Renal cortex interstitium (tissue), 11 donors: Measurements from ENCODE around the gene TRIM29. TPM values are rescaled to one million over a fixed set of nuclear protein-coding genes. Genes with fewer than 3 reads are reported as not detected.
A peak's percentile ranks its signal among the peaks of the same experiment; 100 is the strongest.

Experiments used
- DNase-seq, 11 donors: peaks; one replicate each; pipeline ENCODE4 v3.0.0-alpha.2; 2013; ENCODE audit warnings: low read depth in 9 of 11, low spot score in 4 of 11; ENCODE audit errors: extremely low read depth in 1 of 11
- polyA plus RNA-seq, 3 donors: library from polyadenylated mRNA; unstranded; fragments of 120-200 nt; gene quantifications; one replicate each; pipeline ENCODE4 v1.2.1, GENCODE V29; 2013; ENCODE audit not compliant: insufficient read length in 3 of 3

TRIM29 gene
- polyA plus RNA-seq, 3 donors: 0.62 to 5.0 (median 2.0) TPM

DNA sequence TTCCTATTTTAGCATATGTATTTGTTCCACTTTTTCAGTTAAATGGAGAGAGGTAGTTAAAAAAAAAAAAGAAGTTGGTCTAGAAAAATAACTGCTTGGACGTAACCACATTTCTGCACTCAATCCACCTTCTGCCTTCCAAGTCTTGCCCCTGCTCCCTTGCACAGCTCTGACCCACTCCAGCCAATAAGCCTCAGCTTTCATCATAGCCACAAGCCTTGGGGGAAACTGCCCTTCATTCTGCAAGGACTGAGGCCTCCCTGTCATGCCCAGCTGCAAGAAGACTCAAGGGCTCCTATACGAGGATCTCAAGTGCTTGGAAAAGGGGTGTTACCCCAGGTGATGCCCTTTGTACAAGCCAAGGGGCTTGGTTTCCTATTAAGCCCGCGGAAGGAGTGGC is 37.0 kb upstream of the TRIM29 start:
- no peak for DNase-seq

- no peak for DNase-seq
Measured at GRCh38 chr11:120173807-120174206, 35.9 kb upstream of the TRIM29 start.

DNA sequence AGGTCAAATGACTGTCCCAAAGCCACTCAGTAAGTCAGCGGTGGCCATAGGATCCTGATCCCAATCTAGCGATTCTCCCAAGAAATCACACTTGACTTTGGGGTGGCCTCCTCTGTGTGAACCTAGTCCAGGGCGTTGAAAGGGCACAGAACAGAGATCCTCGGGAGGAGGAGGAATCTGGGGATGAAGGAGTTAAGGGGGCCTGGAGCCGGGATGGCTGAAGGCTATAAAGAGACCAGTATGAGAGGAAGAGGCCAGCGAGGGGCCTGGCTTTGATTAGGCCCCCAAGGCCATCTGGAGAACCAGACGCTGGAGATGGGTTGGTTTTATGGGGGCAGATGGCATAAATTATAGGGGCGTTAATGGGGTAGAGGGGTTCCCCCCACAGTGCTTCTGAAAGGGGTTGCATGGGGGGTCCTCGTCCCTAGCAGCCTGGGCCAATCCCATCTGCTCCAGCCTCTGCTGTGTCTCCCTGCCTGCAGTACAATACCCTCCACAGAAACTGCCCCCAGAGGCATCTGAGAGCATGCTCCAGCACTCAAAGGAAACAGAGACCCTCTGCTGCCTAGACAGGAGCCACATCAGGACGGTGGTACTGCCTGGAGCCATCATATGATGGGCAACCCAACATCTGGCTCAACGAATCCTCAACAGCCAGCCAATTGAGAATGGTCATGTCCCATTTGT is 35.2 kb upstream of the TRIM29 start:
- DNase-seq: no peak

DNA sequence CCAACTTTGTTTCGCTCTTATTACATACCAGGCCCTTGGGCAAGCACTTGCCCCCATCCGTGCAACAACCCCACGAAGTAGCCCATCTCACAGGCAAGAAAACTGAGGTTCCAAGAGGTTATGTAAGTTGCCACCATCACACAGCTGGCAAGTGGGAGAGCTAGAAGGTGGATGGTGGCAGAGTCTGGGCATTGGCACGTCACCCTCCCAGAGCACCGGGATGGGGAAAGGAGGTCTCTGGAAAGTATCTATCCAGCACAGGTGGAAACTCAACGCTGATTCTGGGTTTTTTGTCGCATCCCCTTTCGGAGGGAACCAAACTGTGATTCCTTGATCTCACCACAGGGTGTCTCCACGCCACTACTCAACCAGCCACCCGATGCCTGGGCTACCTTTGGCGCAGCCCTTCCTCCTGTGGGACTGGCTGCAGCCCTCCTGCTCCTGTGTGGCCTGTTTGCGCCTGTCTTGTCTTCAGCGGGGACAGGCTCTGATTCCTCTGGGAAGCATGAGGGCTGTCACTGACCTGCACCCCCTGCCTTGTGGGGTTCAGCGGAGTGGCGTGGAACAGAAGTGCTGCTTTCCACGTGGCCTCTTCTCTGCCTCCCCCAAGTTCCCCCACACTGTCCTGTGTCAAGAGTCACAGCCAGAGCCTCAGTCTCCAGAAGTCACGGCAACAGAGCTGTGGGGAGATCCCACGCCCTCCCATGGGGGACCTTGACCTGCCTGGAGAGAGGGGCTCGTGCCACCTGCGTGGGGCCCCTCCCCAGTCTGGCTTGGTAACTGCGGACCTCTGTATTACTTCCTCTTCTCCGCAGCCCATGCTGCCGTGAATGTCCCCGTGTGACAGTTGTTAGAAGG is 34.4 kb upstream of the TRIM29 start:
- DNase-seq: peak in 3 of 11 donors; percentile 60 to 69 (median 63)

- DNase-seq: no peak
Measured at GRCh38 chr11:120170741-120171261, 32.9 kb upstream of the TRIM29 start.

- DNase-seq: no peak
Measured at GRCh38 chr11:120169981-120170698, 32.2 kb upstream of the TRIM29 start.

DNA sequence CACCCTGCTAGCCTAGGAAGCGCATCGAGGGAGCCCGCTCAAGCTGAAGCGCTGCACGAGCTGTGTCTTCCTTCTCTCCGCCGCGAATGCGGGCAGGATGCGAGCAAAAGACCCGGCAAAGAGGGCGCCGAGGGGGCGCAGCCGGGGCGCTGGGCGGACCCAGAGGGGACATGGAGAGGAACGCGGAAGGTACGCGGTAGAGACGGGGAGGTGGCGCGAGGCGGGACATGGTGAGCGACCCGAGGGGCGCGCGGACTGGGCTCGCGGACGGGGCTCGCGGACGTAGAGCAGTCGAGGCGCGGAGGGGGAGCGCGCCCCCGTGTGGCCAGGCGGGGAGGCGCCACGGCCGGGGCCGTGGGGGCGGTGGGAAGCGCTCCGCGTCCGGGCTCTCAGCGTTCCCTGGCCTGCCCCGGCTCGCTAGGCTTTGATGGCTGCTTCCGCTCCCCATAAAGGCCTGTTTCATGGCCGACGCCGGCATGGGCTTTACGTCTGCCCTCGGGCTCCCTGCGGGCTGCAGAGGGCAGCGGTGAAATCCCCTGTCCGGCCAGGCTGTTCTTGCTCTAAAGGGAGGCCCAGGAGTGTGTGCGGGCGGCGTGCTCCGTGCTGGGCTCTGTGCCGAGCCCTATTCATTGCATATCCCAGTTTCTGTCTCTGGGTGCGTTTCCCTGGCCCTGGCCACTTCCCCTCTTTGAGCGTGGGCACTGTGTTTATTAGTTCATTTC is 31.2 kb upstream of the TRIM29 start:
- DNase-seq: peak in 6 of 11 donors; percentile 65 to 75 (median 69)

DNA sequence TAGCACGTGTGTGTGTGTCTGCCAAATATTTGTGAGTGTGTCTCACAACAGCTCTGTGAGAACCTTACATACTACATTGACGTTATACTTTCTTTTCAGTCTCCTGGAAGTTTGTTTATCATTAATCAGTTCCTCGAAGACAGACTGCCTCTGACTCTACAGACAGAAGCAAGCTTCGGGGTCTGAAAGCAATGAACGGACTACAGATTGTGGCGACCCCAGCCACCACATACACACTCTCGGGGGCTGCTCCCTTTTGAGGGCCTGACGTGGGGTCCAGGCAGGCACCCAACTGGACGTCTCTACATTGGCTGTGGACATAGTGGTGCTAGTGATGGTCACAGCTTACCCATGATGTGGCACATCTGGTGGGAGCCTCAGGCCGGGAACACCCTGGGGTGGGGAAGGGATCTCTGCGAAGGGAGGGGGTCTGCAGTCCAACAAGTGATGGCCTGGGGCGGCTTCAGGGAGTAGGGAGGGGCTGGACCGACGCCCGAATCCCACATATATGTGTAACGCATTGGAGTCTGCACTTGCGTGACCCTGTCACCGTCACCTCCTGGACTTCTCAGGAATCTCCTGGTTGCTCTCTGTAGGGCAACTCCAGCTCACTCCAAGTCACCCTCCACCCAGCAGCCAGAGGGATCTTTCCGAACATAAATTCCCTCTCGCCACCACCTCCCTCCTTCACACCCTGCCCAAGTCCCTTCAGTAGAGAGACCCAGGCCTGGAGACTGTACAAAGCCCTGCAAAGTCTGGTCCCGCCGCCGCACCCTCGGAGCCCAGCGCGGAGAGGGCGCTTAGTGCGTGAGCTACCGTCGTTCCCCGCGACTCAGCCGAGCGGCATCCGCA is 30.4 kb upstream of the TRIM29 start:
- DNase-seq: no peak

DNA sequence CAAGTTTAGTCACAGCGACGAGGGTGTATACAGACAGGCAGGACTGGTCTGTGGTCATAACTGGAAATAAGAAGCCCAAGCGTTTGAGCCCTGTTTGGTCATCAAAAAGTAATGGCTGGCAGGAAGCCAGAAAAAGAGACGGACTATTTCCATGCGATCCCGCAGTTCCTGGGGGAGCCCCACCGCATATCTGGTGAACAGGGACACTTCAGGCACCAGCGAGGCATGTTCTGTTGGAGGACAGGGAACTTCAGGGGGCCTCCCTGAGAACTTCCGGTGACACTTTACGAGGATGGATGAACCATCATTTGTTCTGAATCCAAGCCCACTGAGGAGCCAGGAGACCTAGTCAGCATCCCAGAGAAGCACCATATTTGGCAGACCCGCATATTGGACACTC is 29.7 kb upstream of the TRIM29 start:
- no peak for DNase-seq

DNA sequence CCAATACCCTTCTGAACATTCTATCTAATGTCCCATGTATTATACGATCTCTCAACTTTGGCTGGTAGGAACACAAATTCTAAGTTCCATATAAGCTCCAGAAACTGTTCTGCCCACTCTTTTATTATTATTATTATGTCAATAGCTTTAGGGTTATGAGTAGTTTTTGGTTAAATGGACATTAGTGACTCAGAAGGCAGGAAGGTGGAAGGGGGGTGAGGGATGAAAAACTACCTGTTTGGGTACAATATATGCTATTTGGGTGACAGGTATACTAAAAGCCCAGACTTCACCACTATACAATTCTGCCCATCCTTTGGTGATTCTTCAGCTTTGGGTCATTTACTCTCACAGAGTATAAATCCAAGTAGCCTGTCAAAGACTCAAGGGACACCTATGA is 22.5 kb upstream of the TRIM29 start:
- DNase-seq: no peak

DNA sequence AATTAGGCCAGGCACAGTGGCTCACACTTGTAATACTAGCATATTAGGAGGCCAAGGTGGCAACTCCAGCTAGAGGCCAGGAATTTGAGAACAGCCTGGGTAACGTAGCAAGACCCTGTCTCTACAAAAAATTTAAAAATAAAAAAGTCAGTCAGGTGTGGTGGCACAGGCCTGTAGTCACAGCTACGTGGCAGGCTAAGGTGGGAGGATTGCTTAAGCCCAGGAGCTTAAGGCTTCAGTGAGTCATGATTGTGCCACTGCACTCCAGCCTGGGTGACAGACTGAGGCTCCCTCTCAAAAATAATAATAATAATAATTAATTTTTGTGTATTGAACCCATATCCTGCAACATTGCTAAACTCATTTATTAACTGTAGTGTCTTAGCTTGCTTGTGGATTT is 15.3 kb upstream of the TRIM29 start:
- DNase-seq: no peak

GRCh38 chr11:120151536-120151935 is 13.6 kb upstream of the TRIM29 start:
- DNase-seq: no peak

DNA sequence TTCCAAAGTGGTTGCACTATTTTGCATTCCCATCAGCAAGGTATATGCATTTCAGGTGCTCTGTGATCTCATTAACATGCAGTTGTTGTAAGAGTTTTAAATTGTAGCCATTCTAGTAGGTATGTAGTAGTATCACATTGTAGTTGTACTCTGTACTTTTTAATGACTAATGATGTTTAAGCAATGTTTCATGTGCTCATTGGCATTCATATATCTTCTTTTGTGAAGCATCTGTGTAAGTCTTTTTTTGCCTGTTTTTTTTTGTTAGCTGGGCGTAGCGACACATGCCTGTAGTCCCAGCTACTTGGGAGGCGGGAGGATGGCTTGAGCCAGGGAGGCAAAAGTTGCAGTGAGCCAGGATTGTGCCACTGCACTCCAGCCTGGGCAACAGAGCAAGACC is 11.3 kb upstream of the TRIM29 start:
- DNase-seq: no peak

DNA sequence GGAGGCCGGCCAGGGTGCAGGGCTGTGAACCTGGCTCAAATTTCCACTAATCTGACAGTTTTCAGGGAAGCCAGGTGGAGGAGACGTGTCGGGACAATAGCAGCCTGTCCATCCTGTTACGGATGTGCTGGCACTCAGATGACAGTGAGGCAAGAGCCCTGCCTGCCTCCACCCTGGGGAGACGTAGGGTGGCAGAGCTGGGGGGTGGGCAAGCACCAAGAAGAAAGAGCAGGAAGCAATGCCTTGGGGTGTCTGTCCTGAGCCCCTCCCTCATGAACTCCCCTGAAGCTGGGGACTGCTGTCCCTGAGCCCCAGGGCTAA is 10.0 kb upstream of the TRIM29 start:
- DNase-seq: no peak

DNA sequence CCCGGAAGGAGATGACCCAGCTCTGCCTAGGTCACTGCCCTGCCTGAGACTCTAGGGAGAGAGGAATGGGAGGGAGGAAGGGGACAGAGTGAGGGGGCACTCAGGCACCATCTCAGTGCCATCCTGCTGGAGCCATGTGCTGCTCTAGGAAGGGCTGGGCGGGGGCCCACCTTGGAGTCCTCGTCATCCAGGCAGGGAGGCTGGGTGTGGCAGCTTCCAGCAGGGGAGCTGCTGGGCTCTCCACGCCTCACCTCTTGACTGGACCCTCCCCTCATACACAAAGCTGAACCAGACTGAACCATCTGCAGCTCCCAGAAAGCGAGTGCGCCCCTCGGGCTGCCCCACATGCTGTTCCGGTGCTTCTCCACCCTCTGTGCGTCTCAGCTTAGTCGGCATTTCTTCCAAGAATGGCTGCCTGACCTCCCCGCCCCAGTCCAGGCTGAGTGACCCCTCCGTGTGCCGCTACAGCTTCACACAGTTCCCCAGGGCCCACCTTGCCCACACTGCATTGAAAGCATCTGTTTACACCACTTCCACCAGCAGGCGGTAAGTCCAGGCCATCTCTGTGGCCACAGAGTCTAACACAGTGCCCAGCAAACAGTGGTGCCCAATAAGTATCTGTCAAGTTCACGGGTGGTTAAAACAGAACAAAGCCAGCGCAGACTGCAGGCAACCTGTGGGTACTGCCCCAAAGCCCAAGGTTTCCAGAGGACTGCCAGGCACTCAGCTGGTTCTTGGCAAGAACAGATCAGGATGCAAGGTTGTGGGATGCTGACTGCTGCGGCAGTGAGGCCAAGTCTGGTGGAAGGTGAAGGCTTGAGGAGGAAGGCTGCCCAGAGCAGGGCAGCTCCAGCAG is 9.4 kb upstream of the TRIM29 start:
- DNase-seq: no peak

- DNase-seq: no peak
Measured at GRCh38 chr11:120146413-120147093, 8.6 kb upstream of the TRIM29 start.

GRCh38 chr11:120144501-120144900 is 6.6 kb upstream of the TRIM29 start:
- no peak for DNase-seq
